ENCODE measurements around the gene ANKFN1. TPM values are rescaled to one million over a fixed set of nuclear protein-coding genes. Genes with fewer than 3 reads are reported as not detected.

ANKFN1 gene
- total and polyA plus RNA-seq, 10 of the 15 experiments (the other 5 are each of a cell fraction or from before 2014, with no cell fraction given): 0.19 TPM; not detected in 9

DNA sequence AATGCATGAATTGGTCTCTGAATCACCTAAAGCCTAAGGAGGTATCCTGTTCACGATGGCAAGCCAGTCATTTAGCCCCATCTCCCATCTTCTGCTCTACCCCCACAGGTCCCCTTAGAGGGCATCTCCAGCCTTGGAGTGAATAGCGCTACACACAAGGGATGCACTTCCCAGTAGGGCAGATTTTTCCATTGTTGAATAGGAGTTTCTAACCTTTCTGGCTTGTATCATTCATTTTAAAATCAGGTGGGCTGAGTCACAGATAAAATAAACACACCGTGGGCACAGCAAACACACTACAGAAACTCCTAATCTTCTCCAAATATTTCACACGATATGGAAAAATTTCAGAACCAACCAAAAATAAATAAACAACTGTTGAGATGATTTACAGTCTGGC is 239.0 kb downstream of the ANKFN1 start:
- WGBS (ENCODE audit: insufficient coverage, insufficient replicate concordance, low lambda C conversion rate, missing lambda C conversion rate): 26% methylated on average over 4 of the region's 4 CpGs
- FAIRE-seq: no peak

GRCh38 chr17:56393156-56393555 is 239.9 kb downstream of the ANKFN1 start:
- ATAC-seq (peak; percentile 38), DNase-seq (ENCODE audit: low read depth, low spot score) (no peak), FAIRE-seq (no peak)
- no peak overlapping the region for H3K9ac ChIP-seq (ENCODE audit: control insufficient read depth, insufficient read depth, low read length)
- no peaks in the 10 kb centered on the region for H3K36me3 ChIP-seq (ENCODE audit: control insufficient read depth in 2 of 2, insufficient read depth in 2 of 2, low read length in 1 of 2)
- no peaks in the 10 kb centered on the region for H3K79me2 ChIP-seq (ENCODE audit: control insufficient read depth, insufficient read depth, low read length)
- H3K4me2 ChIP-seq (ENCODE audit: control insufficient read depth, insufficient read depth): no peak overlapping the region
- H3K27me3 ChIP-seq (replicated peaks in 1 of 2; ENCODE audit: control insufficient read depth in 2 of 2, insufficient read depth in 2 of 2, low read length in 1 of 2): no peaks in the 10 kb centered on the region
- H3K27ac ChIP-seq (ENCODE audit: control insufficient read depth, insufficient read depth): no peak overlapping the region
- intact Hi-C loops (cut with micrococcal nuclease; ENCODE audit: unreplicated experiment) (no loop called here), in situ Hi-C loops (cut with MboI) (no loop called here)
- H3K4me3 ChIP-seq: no peak overlapping the region
- CTCF ChIA-PET: no interaction called here
- no TSS peak for BruUV-seq (replicated peaks)
- no peak for TF ChIP-seq BRCA1 (IDR thresholded peaks at IDR 0.05; ENCODE audit: low read depth, low read length)
- no peak for TF ChIP-seq BHLHE40 (IDR thresholded peaks at IDR 0.05; ENCODE audit: borderline replicate concordance in 1 of 2, low read depth in 2 of 2, low read length in 1 of 2)
- no peak for TF ChIP-seq SUPT20H (IDR thresholded peaks at IDR 0.05; ENCODE audit: borderline replicate concordance, control insufficient read depth, low read depth, low read length)
- no peak for TF ChIP-seq WRNIP1 (IDR thresholded peaks at IDR 0.05; ENCODE audit: borderline replicate concordance, low read depth, low read length)
- TF ChIP-seq, protein P1, sequence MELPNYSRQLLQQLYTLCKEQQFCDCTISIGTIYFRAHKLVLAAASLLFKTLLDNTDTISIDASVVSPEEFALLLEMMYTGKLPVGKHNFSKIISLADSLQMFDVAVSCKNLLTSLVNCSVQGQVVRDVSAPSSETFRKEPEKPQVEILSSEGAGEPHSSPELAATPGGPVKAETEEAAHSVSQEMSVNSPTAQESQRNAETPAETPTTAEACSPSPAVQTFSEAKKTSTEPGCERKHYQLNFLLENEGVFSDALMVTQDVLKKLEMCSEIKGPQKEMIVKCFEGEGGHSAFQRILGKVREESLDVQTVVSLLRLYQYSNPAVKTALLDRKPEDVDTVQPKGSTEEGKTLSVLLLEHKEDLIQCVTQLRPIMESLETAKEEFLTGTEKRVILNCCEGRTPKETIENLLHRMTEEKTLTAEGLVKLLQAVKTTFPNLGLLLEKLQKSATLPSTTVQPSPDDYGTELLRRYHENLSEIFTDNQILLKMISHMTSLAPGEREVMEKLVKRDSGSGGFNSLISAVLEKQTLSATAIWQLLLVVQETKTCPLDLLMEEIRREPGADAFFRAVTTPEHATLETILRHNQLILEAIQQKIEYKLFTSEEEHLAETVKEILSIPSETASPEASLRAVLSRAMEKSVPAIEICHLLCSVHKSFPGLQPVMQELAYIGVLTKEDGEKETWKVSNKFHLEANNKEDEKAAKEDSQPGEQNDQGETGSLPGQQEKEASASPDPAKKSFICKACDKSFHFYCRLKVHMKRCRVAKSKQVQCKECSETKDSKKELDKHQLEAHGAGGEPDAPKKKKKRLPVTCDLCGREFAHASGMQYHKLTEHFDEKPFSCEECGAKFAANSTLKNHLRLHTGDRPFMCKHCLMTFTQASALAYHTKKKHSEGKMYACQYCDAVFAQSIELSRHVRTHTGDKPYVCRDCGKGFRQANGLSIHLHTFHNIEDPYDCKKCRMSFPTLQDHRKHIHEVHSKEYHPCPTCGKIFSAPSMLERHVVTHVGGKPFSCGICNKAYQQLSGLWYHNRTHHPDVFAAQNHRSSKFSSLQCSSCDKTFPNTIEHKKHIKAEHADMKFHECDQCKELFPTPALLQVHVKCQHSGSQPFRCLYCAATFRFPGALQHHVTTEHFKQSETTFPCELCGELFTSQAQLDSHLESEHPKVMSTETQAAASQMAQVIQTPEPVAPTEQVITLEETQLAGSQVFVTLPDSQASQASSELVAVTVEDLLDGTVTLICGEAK (IDR thresholded peaks at IDR 0.05; ENCODE audit: borderline replicate concordance): no peak
- no peak for TF ChIP-seq SREBF1 (IDR thresholded peaks at IDR 0.05; ENCODE audit: low read length)
- no peak for TF ChIP-seq TCF12 (IDR thresholded peaks at IDR 0.05; ENCODE audit: low read depth, low read length)
- no peak for TF ChIP-seq ZNF207 (IDR thresholded peaks at IDR 0.05; ENCODE audit: borderline replicate concordance)
- no peak for TF ChIP-seq POLR2A (IDR thresholded peaks at IDR 0.05; ENCODE audit: low read depth, low read length)
- H2AFZ ChIP-seq (ENCODE audit: control insufficient read depth, low read depth, low read length): no peak overlapping the region
- RAD21 ChIA-PET (ENCODE audit: unreplicated experiment): no interaction called here
- no peaks in the 10 kb centered on the region for H3K4me1 ChIP-seq (ENCODE audit: control insufficient read depth, insufficient read depth, low read length)
- POLR2A ChIA-PET: no interaction called here
- H4K20me1 ChIP-seq (ENCODE audit: control insufficient read depth, insufficient read depth): no peaks in the 10 kb centered on the region
- H3K9me3 ChIP-seq (replicated peaks; ENCODE audit: control insufficient read depth, insufficient read depth, low read length): no peaks in the 10 kb centered on the region
- SMC1A ChIA-PET (ENCODE audit: uncharacterized antibody, unreplicated experiment): no interaction called here

More for the DNA sequence above, 239.0 kb downstream of the ANKFN1 start:
- ATAC-seq (no peak), DNase-seq (ENCODE audit: low read depth, low spot score) (no peak)
- ChIA-PET SMC1A (ENCODE audit: uncharacterized antibody, unreplicated experiment) (no interaction called here), CTCF (no interaction called here), RAD21 (ENCODE audit: unreplicated experiment) (no interaction called here), POLR2A (no interaction called here)
- Histone ChIP-seq H3K4me2 (ENCODE audit: control insufficient read depth, insufficient read depth) (no peak overlapping the region), H2AFZ (ENCODE audit: control insufficient read depth, low read depth, low read length) (no peak overlapping the region), H3K36me3 (ENCODE audit: control insufficient read depth in 2 of 2, insufficient read depth in 2 of 2, low read length in 1 of 2) (no peaks in the 10 kb centered on the region), H3K27ac (ENCODE audit: control insufficient read depth, insufficient read depth) (no peak overlapping the region), H3K4me1 (ENCODE audit: control insufficient read depth, insufficient read depth, low read length) (no peaks in the 10 kb centered on the region), H3K4me3 (no peak overlapping the region), H3K27me3 (replicated peaks in 1 of 2; ENCODE audit: control insufficient read depth in 2 of 2, insufficient read depth in 2 of 2, low read length in 1 of 2) (no peaks in the 10 kb centered on the region), H3K79me2 (ENCODE audit: control insufficient read depth, insufficient read depth, low read length) (no peaks in the 10 kb centered on the region), H3K9ac (ENCODE audit: control insufficient read depth, insufficient read depth, low read length) (no peak overlapping the region), H3K9me3 (replicated peaks; ENCODE audit: control insufficient read depth, insufficient read depth, low read length) (no peaks in the 10 kb centered on the region), H4K20me1 (ENCODE audit: control insufficient read depth, insufficient read depth) (no peaks in the 10 kb centered on the region)
- BruUV-seq (replicated peaks): no TSS peak
- TF ChIP-seq ATF7 (IDR thresholded peaks at IDR 0.05; ENCODE audit: low read depth) (no peak), FOXK2 (IDR thresholded peaks at IDR 0.05) (no peak), SIN3A (IDR thresholded peaks at IDR 0.05; ENCODE audit: low read depth, low read length) (no peak), CEBPB (IDR thresholded peaks at IDR 0.05; ENCODE audit: borderline replicate concordance in 1 of 2, low read depth in 2 of 2, low read length in 2 of 2) (no peak), EP300 (IDR thresholded peaks at IDR 0.05; ENCODE audit: borderline replicate concordance in 1 of 2, control insufficient read depth in 1 of 2, low read depth in 2 of 2, low read length in 2 of 2) (no peak), BCL11A (IDR thresholded peaks at IDR 0.05; ENCODE audit: low read depth, low read length) (no peak), RCOR1 (conservative IDR thresholded peaks at IDR 0.05; ENCODE audit: low read depth, low read length) (no peak), NFYB (IDR thresholded peaks at IDR 0.05; ENCODE audit: insufficient read depth, low read depth, low read length) (no peak), ESRRA (IDR thresholded peaks at IDR 0.05; ENCODE audit: low read length) (no peak)
- TF ChIP-seq, protein P2, sequence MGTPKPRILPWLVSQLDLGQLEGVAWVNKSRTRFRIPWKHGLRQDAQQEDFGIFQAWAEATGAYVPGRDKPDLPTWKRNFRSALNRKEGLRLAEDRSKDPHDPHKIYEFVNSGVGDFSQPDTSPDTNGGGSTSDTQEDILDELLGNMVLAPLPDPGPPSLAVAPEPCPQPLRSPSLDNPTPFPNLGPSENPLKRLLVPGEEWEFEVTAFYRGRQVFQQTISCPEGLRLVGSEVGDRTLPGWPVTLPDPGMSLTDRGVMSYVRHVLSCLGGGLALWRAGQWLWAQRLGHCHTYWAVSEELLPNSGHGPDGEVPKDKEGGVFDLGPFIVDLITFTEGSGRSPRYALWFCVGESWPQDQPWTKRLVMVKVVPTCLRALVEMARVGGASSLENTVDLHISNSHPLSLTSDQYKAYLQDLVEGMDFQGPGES (IDR thresholded peaks at IDR 0.05): no peak
- intact Hi-C loops (cut with micrococcal nuclease; ENCODE audit: unreplicated experiment): no loop called here
- in situ Hi-C loops (cut with MboI): no loop called here
